HG02623 (cell line): Measurements from ENCODE around the gene DMD.
"Not testable (repeated sequence)": the region's sequence is repeated elsewhere in the genome, so short reads cannot be mapped to it uniquely, and the experiment has no call there.

Experiments used
- ATAC-seq: cut with Tn5 transposase; IDR thresholded peaks from one replicate; pipeline ENCODE4 v1.9.1; 2021; ENCODE audit warnings: moderate library complexity; ENCODE audit not compliant: unreplicated experiment

Gene DMD

DNA sequence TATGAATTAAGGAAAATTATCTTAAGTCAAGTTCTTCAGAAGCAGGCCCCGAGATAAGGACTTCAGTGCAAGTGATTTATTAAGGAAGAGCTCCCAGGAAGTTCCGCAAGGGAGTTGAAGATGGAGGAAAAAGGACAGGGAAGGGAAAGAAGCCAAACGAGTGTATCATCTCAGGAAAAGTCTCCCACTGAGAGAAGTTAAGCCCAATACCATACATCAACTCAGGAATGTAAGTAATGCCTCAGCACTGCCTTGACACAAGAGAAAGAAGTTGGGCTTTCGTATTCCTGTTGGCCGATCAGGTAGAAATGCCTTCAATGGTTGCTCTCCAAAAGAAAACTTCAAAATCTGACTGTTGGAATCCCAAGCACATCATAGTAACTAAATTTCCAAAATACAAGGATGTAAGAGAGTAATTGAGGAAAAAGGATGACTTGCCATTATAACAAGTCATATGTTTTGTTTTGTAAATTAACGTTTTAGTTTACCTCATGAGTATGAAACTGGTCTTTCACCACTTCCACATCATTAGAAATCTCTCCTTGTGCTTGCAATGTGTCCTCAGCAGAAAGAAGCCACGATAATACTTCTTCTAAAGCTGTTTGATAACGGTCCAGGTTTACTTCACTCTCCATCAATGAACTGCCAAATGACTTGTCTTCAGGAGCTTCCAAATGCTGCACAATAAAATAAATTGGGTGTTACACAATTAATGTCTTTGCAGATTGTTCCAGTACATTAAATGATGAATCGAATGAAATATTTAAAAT is 566.7 kb downstream of the DMD start:
- ATAC-seq: no peak

DNA sequence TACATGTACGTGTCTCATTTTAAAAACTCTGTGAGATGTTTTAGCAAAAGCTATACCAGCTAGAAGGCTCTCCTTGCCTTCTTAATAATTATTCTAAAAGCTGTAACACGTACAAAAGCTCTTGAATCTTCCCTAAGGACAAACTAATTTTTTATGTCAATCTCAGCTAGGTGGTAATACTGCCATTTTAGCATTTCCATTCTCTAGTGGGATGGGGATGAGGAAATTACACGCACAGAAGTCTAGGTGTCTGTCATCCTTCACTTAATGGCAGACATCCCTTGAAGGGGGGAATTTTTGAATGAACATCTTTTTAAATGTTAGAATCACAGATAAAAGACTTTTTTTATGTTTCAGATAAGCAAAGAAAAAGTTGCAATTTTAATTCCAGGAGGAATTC is 569.1 kb downstream of the DMD start:
- no peak for ATAC-seq

DNA sequence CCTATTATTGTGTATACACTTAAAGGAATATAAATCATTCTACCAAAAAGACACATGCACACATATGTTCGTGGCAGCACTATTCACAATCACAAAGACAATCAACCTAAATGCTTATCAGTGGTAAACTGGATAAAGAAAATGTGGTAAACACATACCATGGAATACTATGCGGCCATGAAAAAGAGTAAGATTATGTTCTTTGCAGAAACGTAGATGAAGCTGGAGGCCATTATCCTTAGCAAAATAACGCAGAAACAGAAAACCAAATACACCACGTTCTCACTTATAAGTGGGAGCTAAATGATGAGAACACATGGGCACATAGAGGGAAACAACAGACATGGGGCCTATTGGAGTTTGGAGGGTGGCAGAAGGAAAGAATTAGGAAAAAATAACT is 593.2 kb downstream of the DMD start:
- no peak for ATAC-seq

DNA sequence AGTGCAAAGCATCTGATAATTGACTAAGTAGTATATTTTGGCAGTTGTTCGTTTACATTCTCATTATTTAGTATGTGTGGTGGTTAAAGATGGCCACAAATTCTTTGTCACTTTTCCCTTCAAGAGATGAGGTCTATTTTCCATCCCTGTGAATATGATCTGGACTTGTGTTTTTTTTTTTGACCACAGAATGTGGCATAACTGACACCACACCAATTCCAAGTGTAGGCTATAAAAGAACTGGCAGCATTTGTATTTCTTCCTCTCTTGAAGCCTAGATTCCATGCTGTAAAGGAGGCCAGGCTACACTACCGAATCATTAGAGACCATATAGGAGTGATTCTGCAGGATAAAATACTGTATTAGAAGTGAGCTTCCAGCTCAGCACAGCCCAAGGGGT is 596.6 kb downstream of the DMD start:
- ATAC-seq: no peak

DNA sequence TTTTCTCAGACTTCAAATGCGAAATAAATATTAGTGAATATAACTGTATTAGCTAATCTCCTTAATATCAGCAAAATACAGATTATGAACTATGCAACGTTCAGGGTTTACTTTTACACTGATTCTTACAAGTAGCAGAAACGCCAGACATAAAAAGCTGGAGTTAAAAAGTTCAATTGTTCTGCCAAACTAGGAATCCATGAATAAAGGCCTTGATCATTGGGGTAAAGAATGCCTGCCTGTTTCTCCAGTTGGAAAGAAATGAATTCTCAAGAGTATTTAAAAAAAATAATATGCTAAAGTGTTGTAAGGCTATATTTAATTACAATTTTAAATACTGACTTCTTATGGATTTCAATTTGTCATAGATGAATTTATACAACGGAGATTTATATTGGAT is 612.2 kb downstream of the DMD start:
- no peak for ATAC-seq

DNA sequence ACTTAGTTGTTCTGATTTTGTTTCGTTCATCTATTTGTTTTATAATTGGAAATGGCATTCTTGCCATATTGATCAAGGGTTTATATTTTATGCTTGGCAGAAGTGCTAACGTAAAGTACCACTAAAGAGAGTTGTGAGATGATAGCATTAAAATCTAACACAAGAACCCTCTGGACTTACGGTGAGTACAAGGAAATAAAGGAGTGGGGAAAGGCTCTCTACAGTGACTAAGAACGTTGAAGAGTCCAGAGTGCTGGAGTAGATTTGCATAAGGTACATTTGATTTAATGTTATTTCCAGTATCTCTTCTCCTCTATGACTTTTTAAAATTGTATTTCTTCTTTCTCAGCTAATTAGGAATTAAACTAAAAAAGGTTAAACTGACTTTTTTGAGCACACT is 612.6 kb downstream of the DMD start:
- no peak for ATAC-seq

DNA sequence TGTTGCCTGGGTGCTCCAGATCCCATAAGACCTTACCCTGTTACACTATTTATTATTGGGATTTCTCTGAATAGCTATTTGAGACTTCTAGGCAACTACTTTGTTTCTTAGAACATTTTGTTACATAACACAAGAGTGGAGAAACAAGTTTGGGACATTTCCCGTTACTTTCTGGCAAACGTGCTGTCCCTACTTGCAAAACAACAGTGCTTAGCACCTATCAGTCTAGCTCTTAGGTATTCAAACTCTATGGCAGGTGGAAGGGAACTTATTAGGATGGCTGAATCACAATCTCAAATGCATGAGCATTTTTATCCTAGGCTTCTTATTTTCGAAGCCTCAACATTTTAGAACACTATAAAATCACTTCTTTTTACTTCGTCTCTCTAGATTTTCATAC is 613.6 kb downstream of the DMD start:
- ATAC-seq: no peak

DNA sequence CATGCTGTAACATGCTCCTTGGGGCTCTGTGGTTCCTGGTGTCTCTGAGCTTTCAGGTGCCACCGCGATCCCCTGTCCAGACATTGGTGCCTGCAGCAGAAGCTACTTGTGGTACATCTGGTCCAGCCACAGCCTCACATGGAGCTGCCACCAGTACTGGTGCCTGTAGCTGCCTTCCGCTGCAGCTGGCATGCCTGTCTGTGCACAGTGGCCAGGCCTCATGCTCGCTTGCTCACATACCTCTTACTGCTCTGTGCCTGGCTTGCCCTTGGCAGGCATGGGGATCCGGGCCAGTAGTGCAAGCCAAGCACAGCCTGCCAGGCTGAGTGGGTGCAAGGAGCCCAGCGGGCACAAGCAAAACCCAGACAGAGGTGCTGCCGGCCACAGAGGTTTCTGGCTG is 618.6 kb downstream of the DMD start:
- no peak for ATAC-seq

DNA sequence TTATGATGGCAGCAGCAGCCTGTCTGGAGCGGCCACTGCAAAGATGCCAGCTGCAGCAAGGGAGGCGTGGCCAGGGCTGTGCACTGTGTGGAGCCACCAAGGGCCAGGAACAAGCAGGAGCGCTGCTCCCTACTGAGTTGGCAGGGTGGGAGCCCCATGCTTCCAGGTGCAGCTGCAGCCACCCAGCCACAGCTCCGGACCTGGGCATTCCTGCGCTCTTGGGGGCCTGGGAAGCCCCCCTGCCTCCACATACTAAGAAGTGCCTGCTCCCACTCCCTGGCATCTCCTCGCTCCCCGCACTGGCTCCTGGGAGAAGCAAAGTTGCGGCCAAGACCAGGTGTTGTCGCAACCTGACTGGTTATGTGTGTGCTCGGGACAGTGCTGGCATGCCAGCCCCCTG is 619.8 kb downstream of the DMD start:
- ATAC-seq: no peak

DNA sequence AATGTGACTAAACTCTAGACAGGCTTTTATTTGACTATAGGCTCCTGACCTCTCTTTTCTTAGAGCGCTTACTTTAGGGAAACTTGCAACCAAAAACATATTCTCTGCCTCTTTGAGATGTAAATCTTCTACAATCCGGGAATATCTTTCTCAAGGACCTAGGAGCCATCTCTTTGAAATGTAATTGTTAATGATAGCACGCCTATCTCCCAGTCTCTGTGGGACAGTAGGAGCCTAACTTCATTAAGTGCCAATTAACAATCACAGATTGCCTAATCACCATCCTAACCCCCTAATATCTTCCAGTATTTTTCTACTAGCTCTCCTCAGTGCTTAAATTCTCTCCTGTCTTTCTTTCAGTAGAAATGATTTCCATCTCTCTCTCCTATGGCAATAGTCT is 628.6 kb downstream of the DMD start:
- no peak for ATAC-seq

DNA sequence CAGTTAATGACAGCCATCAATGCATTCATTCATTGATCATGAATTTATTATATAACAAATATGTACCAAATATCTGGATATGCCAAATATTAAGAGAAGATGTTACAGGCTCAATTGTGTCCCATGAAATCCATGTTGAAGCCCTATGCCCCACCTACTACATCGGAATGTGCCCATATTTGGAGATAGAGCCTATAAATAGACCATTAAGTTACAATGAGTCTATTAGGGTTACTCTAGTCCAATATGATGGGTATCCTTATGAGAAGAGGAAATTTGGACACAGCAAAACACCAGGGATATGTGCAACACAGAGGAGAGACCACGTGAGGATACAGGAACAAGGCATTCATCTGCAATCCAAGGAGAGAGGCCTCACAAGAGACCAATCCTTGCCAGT is 634.5 kb downstream of the DMD start:
- no peak for ATAC-seq

DNA sequence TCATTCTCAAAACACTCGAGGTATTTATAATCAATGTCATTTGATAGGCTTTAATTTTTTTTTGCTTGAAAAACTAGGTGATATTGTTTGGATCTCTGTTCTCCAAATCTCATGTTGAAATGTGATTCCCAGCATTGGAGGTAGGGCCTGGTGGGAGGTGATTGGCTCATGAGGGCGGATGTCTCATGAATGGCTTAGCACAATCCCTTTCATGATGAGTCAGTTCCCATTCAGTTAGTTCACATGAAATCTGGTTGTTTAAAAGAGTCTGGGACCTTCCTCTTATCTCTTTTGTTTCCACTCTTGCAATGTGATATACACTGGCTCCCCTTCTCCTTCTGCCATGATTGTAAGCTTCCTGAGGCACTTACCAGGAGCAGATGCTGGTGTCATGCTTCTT is 638.7 kb downstream of the DMD start:
- no peak for ATAC-seq

DNA sequence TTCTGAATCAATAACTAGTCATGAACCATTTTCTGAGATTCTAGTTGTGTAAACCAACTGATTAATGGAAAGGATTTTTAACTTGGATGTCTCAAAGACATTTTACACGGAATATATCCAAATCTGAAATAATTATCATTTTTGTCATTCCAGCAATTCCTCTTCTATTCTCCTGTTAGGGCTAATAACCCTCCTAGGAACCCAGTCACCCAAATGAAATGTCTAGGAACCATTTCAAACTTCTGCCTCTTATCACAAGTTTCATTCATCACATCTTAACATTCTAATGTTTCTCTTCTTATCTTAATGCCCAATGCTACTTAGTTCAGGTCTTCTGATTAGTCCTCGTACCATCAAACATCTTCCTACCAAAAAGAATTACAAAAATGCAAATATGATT is 639.8 kb downstream of the DMD start:
- no peak for ATAC-seq

DNA sequence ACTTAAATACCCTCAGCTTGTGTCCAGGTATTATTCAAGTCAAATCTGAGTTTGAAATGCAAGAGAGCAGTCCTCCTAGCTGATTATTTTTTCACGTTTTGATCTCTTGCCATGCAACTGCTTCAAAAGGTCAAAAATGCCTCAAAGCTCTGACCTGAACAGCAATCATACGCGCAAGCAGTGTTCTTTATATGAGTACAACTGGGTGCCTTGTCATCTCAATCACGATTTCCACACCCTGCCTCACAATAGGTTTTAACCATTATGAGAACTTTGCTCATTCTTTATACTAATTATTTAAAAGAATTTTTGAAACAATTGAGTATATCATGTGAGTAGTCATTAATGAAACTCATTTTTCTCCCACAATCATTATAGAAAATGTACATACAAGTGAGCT is 649.1 kb downstream of the DMD start:
- ATAC-seq: no peak

DNA sequence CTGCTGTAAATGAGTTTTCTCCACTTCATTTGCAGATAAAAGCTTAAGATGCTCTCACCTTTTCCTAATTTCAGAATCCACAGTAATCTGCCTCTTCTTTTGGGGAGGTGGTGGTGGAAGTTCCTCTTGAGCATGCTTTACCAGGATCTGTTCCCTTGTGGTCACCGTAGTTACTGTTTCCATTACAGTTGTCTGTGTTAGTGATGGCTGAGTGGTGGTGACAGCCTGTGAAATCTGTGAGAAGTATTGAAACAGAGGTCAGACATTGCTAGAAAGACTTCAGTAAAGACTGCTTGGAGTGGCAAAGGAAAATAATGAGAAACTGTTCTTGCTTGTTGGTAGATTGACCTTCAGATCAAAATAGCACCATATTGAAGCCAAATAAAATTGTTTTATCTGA is 666.2 kb downstream of the DMD start:
- ATAC-seq: no peak

DNA sequence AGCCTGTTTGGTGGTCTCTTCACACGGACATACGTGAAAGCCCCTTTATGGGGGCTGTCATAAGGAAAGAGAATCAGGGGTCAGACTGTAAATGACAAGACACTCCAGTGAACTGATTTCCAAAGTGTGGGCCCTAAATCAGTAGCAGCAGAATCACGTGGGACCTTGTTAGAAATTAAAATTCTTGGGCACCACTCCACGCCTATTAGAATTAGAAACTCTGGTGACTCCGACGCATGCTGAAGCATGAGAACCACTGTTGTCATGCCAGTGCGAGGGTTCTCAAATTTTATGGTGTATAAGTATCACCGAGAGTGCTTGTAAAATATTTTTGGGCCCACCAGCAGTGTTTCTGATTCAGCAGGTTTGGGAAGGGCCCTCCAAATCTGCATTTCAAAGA is 672.8 kb downstream of the DMD start:
- no peak for ATAC-seq

DNA sequence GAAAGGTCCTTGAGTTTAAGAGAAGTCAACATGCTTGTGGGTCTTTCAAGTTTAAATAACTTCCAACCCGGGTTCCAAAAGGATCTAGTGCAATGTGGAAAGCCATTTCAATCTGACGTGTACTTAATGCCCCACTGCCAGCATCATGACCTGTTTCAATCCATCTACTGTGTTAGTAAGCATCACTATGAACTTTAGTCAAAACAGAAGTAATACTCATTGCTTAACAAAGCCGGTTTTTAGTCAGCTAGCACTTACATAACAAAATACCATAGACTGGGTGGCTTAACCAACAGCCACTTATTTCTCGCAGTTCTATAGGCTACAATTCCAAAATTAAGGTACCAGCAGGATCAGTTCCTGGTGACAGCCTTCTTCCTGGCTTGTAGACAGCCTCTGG is 677.5 kb downstream of the DMD start:
- peak; percentile 76 for ATAC-seq

DNA sequence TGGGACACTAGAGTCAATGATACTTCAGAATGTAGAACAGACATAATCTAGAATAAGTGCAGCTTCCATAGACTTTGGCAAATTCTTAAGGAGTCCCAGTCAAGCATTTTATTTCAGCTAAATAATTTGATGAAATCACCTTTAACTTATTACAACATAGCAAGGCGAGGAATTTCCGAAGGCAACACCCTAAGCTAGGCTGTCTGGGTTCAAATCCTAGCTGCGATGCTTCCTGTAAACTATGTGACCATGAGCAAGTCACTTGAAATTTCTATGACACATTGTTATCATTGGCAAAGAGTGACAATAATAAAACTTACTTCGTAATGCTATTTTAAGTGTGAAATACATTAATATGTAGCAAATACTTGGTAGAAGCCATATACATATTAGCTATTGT is 679.1 kb downstream of the DMD start:
- no peak for ATAC-seq

DNA sequence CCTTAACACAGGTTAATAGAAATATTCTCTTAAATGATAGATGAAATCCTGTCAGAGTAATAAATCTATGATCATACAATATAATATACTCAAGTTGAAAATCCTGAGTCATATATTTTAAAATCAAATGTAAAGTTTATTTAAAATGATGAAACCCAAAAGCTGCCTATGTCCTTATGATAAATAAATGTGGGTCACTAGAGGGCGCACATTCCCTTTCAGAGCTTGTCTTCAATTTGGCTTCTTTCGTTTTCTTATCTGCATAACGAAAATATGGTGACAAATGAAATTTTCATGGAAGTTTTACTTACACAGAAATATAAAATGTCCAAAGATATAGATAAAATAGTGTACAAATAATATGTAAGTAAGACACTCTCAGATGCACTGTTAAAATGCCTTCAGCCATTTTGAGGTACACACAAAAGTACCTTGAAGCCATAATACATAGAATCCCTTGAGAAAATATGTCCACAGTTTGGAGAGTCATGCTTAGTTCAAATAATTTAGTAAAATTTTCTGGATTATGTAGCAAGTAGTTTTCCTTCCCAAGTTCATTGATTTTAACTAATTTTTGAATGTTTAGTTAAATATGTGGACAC is 680.4 kb downstream of the DMD start:
- no peak for ATAC-seq

DNA sequence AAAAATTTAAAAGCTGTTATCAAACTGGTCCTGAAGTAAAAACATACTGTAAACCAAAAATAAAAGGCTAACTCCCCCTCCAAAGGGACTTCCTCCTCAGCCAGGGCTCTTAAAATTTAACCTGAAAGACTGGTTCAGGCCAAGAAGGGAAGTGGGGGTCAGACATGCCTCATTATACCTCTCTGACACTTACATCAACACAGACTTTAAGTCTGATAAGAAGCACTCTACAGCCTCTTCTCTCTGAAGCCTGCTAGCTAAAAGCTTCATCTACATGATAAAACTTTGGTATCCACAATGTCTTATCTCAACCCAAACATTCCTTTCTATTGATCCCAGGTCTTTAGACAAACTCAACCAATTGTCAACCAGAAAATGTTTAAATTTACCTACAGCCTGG is 682.9 kb downstream of the DMD start:
- ATAC-seq: not testable (repeated sequence)

DNA sequence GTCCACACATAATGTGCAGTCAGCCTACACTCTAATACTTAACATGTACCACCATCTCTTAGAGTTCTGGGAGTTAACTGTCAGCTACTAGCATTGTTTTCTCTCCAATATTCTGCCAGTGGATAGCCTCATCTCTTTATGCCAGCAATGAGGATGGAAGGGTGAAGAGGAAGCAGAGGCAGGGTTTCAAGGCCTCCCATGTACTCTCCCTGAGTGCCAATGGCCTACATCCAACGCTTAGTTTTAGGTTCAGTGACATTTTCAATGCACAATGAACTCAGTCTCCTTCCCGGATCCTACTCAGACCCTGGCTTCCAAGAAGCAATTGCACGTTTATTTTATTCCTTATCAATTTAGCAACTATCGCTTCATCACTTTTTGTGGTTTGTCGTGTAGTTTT is 686.1 kb downstream of the DMD start:
- no peak for ATAC-seq

DNA sequence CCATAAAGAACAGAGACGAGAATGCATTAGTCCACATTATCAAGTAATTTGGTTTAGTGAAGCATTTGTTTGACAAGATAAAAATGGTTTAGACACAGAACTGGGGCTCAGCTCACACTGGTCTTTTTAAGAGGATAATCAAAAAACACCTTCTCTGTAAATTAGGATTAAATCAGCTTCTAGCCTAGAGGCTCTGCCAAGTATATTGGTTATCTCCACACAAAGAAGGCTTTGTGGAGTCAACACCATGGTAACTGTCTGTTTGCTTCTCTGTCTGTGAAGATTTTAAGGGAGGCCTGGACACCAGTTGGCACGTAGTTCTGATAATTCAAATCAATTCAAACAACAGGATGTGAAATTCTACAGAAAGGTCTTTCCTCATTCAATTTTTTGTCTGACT is 687.0 kb downstream of the DMD start:
- ATAC-seq: no peak

DNA sequence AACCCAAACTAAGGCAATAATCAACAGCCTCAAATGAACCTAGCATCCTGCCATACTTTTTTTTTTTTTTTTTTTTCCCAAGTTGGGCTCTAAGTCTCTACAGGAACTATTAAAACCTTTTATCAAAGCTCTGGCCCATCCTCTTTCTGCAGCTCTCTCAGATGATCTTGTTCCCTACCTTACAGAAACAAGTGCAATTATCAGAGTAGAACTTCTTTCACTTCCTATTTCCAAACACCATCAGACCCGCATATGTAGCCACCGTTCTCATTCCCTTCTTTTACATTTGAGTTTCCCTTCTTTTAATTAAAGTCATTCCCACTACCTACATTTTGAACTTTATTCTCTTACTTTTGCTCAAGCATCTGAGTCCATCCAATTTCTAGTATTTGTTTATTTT is 690.6 kb downstream of the DMD start:
- ATAC-seq: no peak
